Gastrocnemius medialis (tissue), 4 donors: ENCODE data around the gene DIP2B. TPM values are rescaled to one million over a fixed set of nuclear protein-coding genes. Genes with fewer than 3 reads are reported as not detected.
A peak's percentile ranks its signal among the peaks of the same experiment; 100 is the strongest.

ENCODE experiments used
- ATAC-seq, 2 donors: fragments of 150-250 bp; one replicate each; pipeline ENCODE4 v1.9.1; 2016
- DNase-seq, 2 donors: peaks; one replicate each; pipeline ENCODE4 v3.0.0-alpha.2; 2019
- H3K27ac ChIP-seq, 4 donors: fragments of 200-600 bp; sonication (generic); 1 replicate in 1 of 4; 2 replicates in 3 of 4; pipeline ENCODE4 v1.5.1; 2016 to 2018; ENCODE audit warnings: mild to moderate bottlenecking in 2 of 4, moderate library complexity in 1 of 4
- H3K27me3 ChIP-seq, 3 donors: fragments of 200-600 bp; sonication (generic) in 2 of 3; 1 replicate in 1 of 3; 2 replicates in 2 of 3; pipeline versions ENCODE4 v1.5.1 to v1.6.0; 2016 to 2019; ENCODE audit warnings: mild to moderate bottlenecking in 1 of 3, moderate library complexity in 1 of 3
- H3K36me3 ChIP-seq, 2 donors: fragments of 200-600 bp; sonication (generic) in 1 of 2; one replicate each; pipeline ENCODE4 v1.5.1; 2017 to 2018
- H3K4me1 ChIP-seq, 2 donors: fragments of 200-600 bp; sonication (generic) in 1 of 2; one replicate each; pipeline ENCODE4 v1.5.1; 2016 to 2017; ENCODE audit warnings: mild to moderate bottlenecking in 2 of 2
- H3K4me3 ChIP-seq, 4 donors: fragments of 200-600 bp; sonication (generic) in 3 of 4; 1 replicate in 1 of 4; 2 replicates in 3 of 4; pipeline ENCODE4 v1.5.1; 2016 to 2019; ENCODE audit warnings: mild to moderate bottlenecking in 2 of 4
- H3K9me3 ChIP-seq, 3 donors: fragments of 200-600 bp; sonication (generic) in 2 of 3; 1 replicate in 1 of 3; 2 replicates in 2 of 3; pipeline ENCODE4 v1.5.1; 2016 to 2019
- POLR2A ChIP-seq, 2 donors: fragments of 450-650 bp; IDR thresholded peaks; one replicate each; pipeline ENCODE4 v1.6.1; 2017; ENCODE audit warnings: antibody characterized with exemption in 2 of 2, mild to moderate bottlenecking in 2 of 2, moderate library complexity in 2 of 2
- in situ Hi-C, 4 donors: fragments of 200-750 bp; cut with MboI; loops; one replicate each; pipeline versions ENCODE4 v1.15.0 to v1.8.0; 2017; ENCODE audit warnings: low sequenced_read_pairs in 4 of 4
- intact Hi-C: fragments of 100-400 bp; cut with DNase I; formaldehyde crosslinking; loops from one replicate; pipeline ENCODE4 v1.15.1; 2023; ENCODE audit warnings: low total_unique reads
- total RNA-seq, 4 donors: library from RNA; depleted of rRNA; stranded (reverse); fragments of >200 nt; gene quantifications; one replicate each; pipeline versions ENCODE4 v1.1.0 to v1.2.3, GENCODE V29; 2016
- TF ChIP-seq, protein P1 (sequence below), 5 experiments: fragments of 450-650 bp in 3 of 5; fragments of 200-600 bp in 2 of 5; sonication (generic) in 2 of 5; IDR thresholded peaks in 4 of 5; conservative IDR thresholded peaks in 1 of 5; 1 replicate in 4 of 5; 2 replicates in 1 of 5; pipeline ENCODE4 v1.5.1; 2016 to 2019; ENCODE audit warnings: antibody characterized with exemption in 5 of 5, mild to moderate bottlenecking in 3 of 5, moderate library complexity in 3 of 5

The DIP2B gene
- total RNA-seq, 4 donors from 2014 or later = 11.5 to 15.2 (median 12.2) TPM

DNA sequence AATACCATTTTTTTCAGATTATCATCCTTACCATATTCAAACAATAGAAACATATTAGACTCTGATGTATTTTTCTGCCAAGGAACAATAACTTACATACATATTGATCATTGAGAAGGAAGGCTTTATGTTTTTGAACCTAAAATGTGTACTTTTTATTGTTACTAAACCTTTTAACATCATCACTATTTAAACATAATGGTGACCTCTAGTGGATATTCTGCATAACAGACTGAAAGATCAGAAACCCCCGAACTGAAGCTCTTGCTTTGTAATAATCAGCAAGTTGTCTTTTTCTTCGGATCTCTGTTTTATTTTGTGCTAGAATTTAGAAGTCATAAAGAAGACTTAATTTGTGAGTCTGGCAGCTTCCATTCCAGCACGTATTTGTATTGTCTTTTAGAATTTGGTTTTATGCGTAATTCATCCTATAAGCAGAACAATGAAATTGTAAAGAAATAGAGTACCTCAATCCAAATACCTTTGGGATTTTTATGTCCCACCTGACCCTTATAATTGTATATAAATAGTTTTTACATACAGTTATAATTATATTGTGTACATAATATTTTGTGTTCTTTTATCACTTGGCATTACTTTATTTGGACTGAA, 133.2 kb downstream of the DIP2B start:
- intact Hi-C loops = loop anchor here (1.0 kb wide), 1 partner anchor 134 kb away; the partner anchor contains the start of gene DIP2B
- peaks cover 9 to 43% of the 10 kb centered on the region in 2 donors for H3K4me1 ChIP-seq
- in situ Hi-C loops = loop anchor here in 3 of 4 donors (5.0 kb wide), 1 partner anchor 136 kb away; the partner anchor contains the start of gene DIP2B (in 3 of the 3)
- H3K27ac ChIP-seq = no peak overlapping the region
- no peak for DNase-seq
- TF ChIP-seq, protein P1, sequence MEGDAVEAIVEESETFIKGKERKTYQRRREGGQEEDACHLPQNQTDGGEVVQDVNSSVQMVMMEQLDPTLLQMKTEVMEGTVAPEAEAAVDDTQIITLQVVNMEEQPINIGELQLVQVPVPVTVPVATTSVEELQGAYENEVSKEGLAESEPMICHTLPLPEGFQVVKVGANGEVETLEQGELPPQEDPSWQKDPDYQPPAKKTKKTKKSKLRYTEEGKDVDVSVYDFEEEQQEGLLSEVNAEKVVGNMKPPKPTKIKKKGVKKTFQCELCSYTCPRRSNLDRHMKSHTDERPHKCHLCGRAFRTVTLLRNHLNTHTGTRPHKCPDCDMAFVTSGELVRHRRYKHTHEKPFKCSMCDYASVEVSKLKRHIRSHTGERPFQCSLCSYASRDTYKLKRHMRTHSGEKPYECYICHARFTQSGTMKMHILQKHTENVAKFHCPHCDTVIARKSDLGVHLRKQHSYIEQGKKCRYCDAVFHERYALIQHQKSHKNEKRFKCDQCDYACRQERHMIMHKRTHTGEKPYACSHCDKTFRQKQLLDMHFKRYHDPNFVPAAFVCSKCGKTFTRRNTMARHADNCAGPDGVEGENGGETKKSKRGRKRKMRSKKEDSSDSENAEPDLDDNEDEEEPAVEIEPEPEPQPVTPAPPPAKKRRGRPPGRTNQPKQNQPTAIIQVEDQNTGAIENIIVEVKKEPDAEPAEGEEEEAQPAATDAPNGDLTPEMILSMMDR (IDR thresholded peaks at IDR 0.05 in 4 of 5, conservative IDR thresholded peaks at IDR 0.05 in 1 of 5) = peak; percentile 43 to 65 (median 60)
- no peak for TF ChIP-seq POLR2A (IDR thresholded peaks at IDR 0.05)
- H3K27me3 ChIP-seq = no peaks in the 10 kb centered on the region
- no peak for ATAC-seq
- H3K4me3 ChIP-seq = no peak overlapping the region
- H3K36me3 ChIP-seq = no peaks in the 10 kb centered on the region
- H3K9me3 ChIP-seq = no peaks in the 10 kb centered on the region

DNA sequence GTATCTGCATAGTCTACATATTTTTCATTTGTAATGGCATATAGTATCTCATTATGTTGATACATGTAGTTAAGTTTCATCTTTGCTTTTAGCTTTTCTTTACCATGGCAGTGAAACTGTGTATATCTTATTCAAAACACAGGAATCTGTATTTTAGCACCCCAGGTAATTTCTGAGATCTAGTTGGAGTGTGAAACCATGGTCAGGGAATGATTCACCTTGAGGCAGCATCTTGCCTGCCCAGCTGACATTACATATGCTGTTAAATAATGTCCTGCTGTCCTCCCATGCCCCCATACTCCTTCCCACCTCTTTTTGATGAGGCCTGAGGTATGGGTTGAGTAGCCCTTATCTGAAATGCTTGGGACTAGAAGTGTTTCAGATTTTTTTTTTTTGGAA, 133.7 kb downstream of the DIP2B start:
- Histone ChIP-seq H3K4me3 (no peak overlapping the region), H3K27ac (no peak overlapping the region), H3K9me3 (no peaks in the 10 kb centered on the region), H3K4me1 (peaks cover 9 to 43% of the 10 kb centered on the region in 2 donors), H3K36me3 (no peaks in the 10 kb centered on the region), H3K27me3 (no peaks in the 10 kb centered on the region)
- no peak for TF ChIP-seq POLR2A (IDR thresholded peaks at IDR 0.05)
- TF ChIP-seq, protein P1 (IDR thresholded peaks at IDR 0.05 in 4 of 5, conservative IDR thresholded peaks at IDR 0.05 in 1 of 5) = no peak
- intact Hi-C loops = loop anchor here (1.0 kb wide), 1 partner anchor 134 kb away; the partner anchor contains the start of gene DIP2B
- ATAC-seq (no peak), DNase-seq (no peak)
- in situ Hi-C loops = loop anchor here in 3 of 4 donors (5.0 kb wide), 1 partner anchor 136 kb away; the partner anchor contains the start of gene DIP2B (in 3 of the 3)

GRCh38 chr12:50639721-50640120, 134.9 kb downstream of the DIP2B start:
- in situ Hi-C loops = loop anchor here (5.0 kb wide), 1 partner anchor 137 kb away; the partner anchor contains the start of gene DIP2B (in 4 of the 4)

GRCh38 chr12:50640321-50640939, 135.6 kb downstream of the DIP2B start:
- Histone ChIP-seq H3K4me3 (no peak overlapping the region), H3K4me1 (peaks cover 9 to 46% of the 10 kb centered on the region in 2 donors), H3K27ac (peak overlapping the region in 2 of 4 donors; percentile 4 to 22), H3K9me3 (no peaks in the 10 kb centered on the region), H3K27me3 (no peaks in the 10 kb centered on the region), H3K36me3 (no peaks in the 10 kb centered on the region)
- DNase-seq (no peak), ATAC-seq (peak; percentile 60 to 79)
- intact Hi-C loops = no loop called here
- TF ChIP-seq, protein P1 (IDR thresholded peaks at IDR 0.05 in 4 of 5, conservative IDR thresholded peaks at IDR 0.05 in 1 of 5) = no peak
- no peak for TF ChIP-seq POLR2A (IDR thresholded peaks at IDR 0.05)
- in situ Hi-C loops = loop anchor here in 1 of 4 donors (5.0 kb wide), 1 partner anchor 138 kb away; the partner anchor contains the start of gene DIP2B

More at GRCh38 chr12:50639721-50640120, 134.9 kb downstream of the DIP2B start:
- H3K4me1 ChIP-seq = peaks cover 9 to 46% of the 10 kb centered on the region in 2 donors
- no peak for DNase-seq
- TF ChIP-seq, protein P1 (IDR thresholded peaks at IDR 0.05 in 4 of 5, conservative IDR thresholded peaks at IDR 0.05 in 1 of 5) = no peak
- ATAC-seq = peak in 1 of 2 donors; percentile 49
- H3K27me3 ChIP-seq = no peaks in the 10 kb centered on the region
- no peaks in the 10 kb centered on the region for H3K36me3 ChIP-seq
- H3K4me3 ChIP-seq = no peak overlapping the region
- H3K9me3 ChIP-seq = no peaks in the 10 kb centered on the region
- intact Hi-C loops = no loop called here
- H3K27ac ChIP-seq = no peak overlapping the region
